GM18951 (cell line): ENCODE measurements around the gene PNMA5.
"Not testable (repeated sequence)": the region's sequence is repeated elsewhere in the genome, so short reads cannot be mapped to it uniquely, and the experiment has no call there.

Experiments used
- POLR2A ChIP-seq: IDR thresholded peaks from 4 replicates; pipeline ENCODE4 v1.6.1; 2011; ENCODE audit warnings: mild to moderate bottlenecking; ENCODE audit not compliant: insufficient read length, insufficient read depth; ENCODE audit errors: extremely low read depth
- in situ Hi-C: fragments of 300-500 bp; cut with MboI; formaldehyde crosslinking; loops from one replicate; pipeline ENCODE4 v1.12.0; 2022; ENCODE audit warnings: low sequenced_read_pairs, mixed read lengths, inconsistent platforms; ENCODE audit not compliant: unreplicated experiment

The PNMA5 gene

DNA sequence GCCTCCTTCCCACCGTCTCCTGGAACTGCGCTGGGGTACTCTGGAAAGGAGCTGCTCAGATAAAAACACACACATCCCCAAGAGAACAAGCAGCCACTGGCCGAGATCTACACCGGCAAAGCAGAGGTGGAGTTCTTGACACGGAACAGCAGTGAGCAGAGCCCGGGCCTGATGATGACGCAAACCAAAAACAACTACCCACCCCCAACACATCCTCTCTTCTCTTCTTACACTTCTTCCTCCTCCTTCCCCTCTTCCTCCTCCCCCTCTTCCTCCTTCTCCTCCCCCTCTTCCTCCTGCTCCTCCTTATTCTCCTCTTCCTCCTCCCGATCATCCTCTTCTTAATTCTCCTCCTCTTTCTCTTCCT is 4.6 kb downstream of the PNMA5 start:
- no peak for TF ChIP-seq POLR2A
- in situ Hi-C loops = no loop called here

DNA sequence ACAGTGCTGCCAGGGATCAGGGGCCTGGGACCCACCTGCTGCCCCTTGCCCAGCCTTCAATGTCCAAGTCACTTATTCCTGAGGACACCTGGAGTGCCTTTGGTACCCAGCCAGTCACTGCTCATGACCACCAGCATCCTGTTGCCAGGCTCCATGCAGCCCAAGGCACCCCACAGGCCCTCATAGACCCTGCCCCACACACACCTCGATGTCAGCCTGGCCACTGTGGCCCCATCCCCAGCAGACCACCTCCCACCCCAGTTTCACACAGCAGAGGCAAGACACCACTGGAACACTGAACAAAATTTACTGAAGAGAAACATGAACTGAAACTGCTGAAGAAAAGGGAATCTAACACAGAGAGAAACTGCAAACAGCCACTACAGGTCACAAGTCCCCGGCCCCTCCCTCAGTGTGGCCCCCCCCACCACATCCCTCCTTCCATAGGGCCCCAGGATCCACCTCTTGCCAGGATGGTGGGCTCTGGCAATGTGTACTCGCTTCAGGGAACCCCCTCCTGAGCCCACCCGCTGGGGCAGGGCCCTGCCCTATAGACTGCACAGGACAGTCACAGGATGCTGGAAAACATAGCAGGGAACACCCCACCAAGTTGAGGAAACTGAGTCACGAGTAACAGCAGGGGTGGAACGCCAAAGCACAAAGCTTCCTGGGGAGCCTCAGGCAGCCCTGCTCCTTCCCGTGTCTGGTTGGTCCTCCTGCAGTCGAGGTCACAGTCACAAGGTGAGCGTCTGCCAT is 5.2 kb downstream of the PNMA5 start:
- TF ChIP-seq POLR2A = no peak
- in situ Hi-C loops = no loop called here

DNA sequence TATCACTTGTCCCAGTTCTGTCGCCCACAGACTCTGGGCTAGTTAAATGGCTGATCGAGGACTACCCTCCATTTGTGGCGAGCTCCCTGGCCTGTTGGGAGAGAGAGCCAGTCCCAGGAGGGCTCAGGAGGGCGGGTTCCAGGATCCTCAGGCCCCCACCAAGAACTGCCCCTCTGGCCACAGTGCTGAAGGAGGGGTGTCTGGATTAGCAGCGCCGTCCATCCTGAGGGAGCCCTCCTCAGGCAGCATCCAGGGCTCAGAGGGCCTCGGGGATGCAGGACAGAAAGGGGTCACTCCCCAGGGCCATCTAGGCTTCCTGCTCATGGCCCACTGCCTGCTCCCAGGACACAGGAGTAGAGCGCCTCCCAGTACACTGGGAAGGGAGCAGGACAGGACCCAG is 6.1 kb downstream of the PNMA5 start:
- in situ Hi-C loops = no loop called here
- no peak for TF ChIP-seq POLR2A

DNA sequence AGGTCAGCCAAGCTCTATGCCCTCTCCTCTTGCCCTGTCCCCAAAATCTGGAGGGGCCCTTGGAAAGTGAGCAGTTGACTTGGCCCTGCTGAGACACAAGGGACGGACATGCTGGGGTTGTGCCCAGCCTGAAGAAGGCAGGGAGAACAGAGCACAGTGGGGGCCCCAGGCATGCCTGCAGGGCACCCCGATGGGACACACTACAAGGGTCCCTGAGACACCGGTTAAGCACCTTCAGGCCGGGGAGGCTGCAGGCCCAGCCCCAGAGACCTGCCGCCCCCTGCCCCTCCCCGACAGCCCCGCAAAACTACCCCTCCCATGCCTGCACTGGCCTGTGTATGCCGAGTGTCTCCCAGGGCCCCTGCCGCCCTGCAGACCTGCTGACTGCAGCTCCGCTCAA is 6.8 kb downstream of the PNMA5 start:
- in situ Hi-C loops = not testable (repeated sequence)

DNA sequence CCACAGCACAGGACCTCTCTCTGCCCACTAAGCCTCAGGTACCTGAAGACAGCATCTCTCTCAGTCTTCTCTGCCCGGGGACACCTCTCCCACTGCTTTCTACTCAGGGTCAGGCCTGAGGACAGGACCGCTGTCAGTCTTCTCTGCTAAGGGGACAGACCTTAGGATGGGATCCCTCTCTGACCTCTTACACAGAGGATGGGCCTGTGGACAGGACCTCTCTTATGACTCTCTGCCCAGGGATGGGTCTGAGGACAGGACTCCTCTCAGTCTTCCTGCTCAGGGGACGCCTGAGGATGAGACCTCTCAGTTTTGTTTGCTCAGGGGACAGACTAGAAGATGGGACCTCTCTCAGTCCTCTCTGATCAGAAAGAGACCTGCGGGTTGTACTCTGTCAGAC is 8.5 kb downstream of the PNMA5 start:
- in situ Hi-C loops = not testable (repeated sequence)

DNA sequence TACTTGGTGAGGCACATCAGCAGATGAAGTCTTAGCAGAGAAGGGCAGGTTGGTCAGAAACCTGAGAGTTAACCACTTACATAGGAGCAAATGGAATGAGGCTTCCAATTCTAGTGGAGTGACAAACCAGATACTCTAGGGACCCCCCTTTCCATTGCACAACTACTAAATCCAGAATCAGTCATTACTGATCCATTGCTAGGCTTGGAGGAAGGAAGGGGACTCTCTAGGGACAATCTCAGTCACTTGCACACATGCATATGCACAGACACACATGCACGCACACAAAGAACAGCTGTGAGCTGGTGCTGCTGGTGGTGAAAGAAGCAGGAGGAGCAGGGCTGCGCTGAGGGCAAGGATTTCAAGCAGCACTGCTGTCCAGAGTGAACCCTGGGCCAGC is 25.7 kb downstream of the PNMA5 start:
- in situ Hi-C loops = loop anchor here (25.0 kb wide), 1 partner anchor 1569 kb away; the partner anchor contains the start of genes G6PD and IKBKG

DNA sequence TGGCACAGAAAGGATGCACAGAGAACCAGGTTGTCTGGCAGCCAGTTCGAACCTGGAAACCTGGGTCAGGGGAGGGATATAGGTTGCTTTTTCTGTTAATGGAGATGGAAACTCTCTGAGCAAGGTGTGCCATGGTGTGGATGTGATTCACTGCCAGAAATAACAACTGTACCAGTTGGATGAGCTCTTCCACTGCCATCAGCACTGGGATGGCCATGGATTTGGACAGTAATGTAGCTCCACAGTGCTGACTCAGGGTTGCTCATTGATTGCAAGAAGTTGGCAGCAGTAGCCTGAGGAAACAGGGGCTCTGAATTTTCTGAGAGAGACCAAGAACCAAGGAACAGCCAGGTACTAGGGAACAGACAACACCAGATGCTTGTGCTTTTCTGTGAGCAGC is 33.8 kb downstream of the PNMA5 start:
- TF ChIP-seq POLR2A = no peak
- in situ Hi-C loops = loop anchor here (25.0 kb wide), 1 partner anchor 1577 kb away; the partner anchor contains the start of genes G6PD and IKBKG

More for the DNA sequence above, 25.7 kb downstream of the PNMA5 start:
- no peak for TF ChIP-seq POLR2A

DNA sequence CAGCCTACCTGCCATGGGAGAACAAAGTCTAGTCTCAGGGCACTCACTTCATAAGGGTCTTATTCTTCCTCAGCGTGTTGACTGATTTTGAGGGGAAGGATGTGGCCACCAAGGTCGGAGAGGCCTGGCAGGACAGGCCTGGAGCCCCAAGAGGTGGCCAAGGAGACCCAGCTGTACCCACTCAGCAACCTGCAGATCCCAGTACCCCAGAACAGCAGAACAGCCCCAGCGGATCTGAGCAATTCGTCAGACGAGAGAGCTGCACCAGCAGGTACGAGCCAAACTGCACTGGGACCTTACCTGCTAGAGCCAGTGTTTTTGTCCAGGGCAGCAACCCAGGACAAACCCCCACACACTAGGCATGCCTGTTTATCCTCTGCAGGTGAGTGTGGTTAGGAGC is 34.3 kb downstream of the PNMA5 start:
- in situ Hi-C loops = loop anchor here (25.0 kb wide), 1 partner anchor 1578 kb away; the partner anchor contains the start of genes G6PD and IKBKG
- no peak for TF ChIP-seq POLR2A

DNA sequence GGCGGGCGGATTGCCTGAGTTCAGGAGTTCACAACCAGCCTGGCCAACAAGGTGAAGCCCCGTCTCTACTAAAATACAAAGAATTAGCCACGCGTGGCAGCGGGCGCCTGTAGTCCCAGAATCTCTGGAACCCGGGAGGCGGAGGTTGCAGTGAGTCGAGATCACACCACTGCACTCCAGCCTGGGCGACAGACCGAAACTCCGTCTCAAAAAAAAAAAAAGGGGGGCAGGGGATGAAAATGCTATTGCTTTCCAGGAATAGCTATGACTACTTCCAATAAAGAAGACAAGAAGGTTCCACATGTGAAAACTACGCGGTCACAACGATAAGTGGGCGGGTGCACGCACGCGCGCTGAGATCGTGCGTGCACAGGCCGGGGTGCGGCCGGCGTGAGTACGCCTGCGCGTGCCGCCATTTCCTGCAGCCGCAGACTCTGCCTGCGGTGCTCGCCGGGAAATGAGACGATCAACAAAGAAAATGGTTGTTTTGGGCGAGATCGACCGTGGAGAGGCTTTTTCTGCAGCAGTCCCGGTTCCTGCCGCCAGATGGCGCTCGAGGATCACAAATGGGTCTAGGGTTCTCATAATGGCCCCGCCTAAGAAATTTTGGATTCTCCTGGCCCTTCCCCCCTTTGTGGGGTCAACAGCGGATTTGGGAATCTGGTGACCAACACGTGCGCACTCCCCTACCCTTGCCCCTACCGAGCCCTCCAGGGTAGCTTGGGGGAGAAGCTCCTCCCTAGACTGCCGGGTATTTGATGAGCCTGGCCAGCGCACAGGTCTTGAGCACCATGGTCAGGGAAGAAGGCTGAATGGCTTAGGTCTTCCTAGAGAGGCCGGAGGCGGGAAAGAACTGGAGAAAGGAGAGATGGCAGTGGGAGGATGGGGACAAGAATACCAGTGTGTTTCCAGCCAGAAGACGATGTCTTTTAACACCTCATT is 35.1 kb downstream of the PNMA5 start:
- peak; percentile 50 for TF ChIP-seq POLR2A
- in situ Hi-C loops = loop anchor here (25.0 kb wide), 1 partner anchor 1579 kb away; the partner anchor contains the start of genes G6PD and IKBKG

DNA sequence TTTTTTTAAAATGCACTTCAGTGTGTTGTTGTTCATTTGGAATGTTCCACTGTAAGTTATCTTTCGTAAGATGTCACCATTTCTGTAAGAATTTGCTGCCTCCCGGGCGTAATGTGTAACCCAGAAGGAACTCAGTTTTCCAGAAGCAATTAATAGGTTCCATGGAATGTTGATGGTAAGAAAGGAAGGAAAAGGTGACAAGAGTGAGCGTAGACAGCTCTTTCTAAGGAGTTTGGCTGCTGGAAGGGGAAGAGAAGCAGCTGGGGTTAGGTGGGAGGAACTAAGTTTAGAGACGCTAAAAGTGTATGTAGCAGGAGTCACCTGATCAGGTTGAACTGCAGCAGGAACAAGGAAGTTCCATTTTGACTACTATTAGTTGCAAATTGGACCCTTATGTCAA is 35.9 kb downstream of the PNMA5 start:
- in situ Hi-C loops = loop anchor here (25.0 kb wide), 1 partner anchor 1579 kb away; the partner anchor contains the start of genes G6PD and IKBKG
- TF ChIP-seq POLR2A = no peak

DNA sequence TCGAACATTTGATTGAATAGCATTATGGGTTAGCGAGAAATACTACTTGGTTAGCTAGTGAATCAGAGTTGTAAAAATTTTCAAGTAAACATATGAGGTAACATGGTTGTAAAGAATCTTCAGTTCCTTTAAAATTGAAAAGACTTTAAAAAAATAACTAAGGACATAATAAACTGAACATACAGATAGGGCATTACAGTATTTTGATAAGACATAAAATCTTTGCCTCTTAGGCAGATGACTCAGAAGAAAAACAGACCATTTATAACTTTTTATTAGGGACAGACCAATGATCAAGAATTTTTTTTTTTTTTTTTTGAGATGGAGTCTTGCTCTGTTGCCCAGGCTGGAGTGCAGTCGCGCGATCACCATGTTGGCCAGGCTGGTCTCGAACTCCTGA is 43.1 kb downstream of the PNMA5 start:
- in situ Hi-C loops = loop anchor here (25.0 kb wide), 1 partner anchor 1587 kb away; the partner anchor contains the start of genes G6PD and IKBKG
- no peak for TF ChIP-seq POLR2A

DNA sequence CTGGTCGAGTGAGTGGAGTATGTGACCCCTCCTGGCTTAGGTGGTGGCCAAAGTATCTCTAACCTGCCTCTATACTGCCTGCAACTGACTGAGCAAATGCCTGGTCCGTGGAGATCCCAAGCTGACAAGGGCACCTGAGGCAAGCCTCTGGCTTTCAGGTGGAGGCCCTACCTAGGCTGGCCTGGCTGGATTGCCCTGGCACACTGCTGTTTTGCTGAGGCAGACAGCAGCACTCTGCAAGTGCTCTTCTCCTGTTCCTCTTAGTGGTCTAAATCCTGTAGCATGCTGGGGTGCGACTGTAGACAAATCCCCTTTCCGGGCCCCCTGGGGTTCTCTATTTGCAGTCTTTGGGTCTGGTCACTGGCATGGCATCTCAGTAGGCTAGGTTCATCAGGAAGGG is 44.8 kb downstream of the PNMA5 start:
- no peak for TF ChIP-seq POLR2A
- in situ Hi-C loops = loop anchor here (25.0 kb wide), 1 partner anchor 563 kb away; the partner anchor contains the start of gene ATP2B3

DNA sequence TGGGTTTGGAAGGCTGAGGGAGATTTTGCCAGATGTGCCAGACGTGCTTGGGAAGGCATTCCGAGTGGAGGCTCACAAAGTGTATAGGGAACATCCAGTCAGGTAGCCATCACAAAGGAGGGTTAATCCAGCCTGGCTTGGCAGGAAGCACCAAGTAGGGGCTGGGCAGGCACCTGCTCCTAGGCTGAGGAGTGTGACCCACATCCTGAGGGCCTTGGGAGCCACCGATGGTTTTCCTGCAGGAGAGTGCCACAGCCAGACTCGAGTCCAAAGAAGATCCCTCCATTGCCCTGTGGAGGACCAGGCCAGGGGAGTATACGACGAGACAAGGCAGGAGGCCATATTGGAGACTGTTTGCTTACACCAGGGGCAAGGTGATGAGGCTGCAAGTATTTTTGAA is 47.2 kb downstream of the PNMA5 start:
- in situ Hi-C loops = loop anchor here (25.0 kb wide), 1 partner anchor 566 kb away; the partner anchor contains the start of gene ATP2B3
- no peak for TF ChIP-seq POLR2A
